GM21515 (cell line): ENCODE data around the gene TMEM129.
A peak's percentile ranks its signal among the peaks of the same experiment; 100 is the strongest.

Experiments
- ATAC-seq: cut with Tn5 transposase; IDR thresholded peaks from one replicate; pipeline ENCODE4 v1.9.1; 2021; ENCODE audit not compliant: unreplicated experiment

The TMEM129 gene

GRCh38 chr4:1758306-1759121, 37.4 kb upstream of the TMEM129 start:
- no peak for ATAC-seq

GRCh38 chr4:1757836-1758235, 36.7 kb upstream of the TMEM129 start:
- ATAC-seq: no peak

DNA sequence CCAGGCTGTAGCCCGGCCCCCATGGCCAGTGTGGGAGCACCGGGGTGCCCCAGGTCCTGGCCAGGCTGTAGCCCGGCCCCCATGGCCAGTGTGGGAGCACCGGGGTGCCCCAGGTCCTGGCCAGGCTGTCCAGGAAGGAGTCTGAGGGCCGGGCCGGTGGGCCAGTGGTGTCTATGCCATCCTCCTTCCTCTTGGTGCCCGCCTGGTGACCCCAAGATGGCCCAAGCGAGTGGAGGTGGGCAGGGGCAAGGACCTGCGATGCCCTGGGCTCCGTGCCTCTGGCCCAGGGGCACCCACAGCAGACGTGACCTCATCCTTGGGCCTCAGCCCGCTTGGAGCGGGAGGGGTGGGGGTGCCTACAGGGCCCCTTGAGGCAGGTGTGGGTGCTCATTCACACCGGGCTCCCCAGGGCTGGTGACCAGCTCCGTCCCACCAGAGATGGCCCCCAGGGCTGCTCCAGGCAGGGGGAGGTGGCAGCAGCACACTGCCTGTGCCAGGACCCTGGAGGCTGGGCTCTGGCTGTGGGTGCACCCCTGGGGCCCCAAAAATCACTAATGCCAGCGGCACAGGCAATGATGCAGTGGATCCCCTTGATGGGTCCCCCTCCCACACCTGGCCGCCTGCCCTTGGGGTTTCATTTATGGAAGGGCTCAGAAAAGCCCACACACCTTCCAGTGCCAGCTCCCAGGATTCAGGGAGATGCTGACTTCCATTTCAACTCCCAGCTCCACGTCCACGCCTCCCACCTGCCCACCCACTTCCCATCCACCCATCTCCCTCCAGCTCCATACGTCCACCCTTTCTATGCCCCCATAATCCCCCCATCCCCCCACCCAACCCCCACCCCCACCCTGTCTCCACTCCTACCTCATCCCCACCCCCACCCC, 36.0 kb upstream of the TMEM129 start:
- ATAC-seq: no peak

DNA sequence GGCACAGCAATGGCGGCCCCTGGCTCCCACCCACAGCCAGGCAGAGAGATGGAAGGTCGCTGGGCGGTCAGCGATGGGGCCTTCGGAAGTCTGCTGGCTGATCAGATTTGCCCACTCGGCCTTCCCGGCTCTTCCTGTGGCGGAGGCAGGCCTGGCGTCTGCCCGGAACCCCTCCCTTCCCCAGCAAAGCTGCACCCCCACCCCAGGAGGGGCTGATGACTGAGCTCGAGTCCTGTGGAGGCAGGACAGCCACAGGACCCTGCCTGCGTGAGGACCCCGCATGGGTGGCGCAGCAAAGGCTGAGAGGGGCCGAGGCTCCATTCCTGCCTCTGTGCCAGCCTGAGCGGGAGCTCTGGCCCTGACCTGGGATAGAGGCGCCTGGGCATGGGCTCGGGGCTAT, 35.0 kb upstream of the TMEM129 start:
- no peak for ATAC-seq

- ATAC-seq: no peak
These were observed 34.2 kb upstream of the TMEM129 start for GRCh38 chr4:1755297-1755696.

- ATAC-seq: no peak
These were observed 33.2 kb upstream of the TMEM129 start for GRCh38 chr4:1754336-1754735.

DNA sequence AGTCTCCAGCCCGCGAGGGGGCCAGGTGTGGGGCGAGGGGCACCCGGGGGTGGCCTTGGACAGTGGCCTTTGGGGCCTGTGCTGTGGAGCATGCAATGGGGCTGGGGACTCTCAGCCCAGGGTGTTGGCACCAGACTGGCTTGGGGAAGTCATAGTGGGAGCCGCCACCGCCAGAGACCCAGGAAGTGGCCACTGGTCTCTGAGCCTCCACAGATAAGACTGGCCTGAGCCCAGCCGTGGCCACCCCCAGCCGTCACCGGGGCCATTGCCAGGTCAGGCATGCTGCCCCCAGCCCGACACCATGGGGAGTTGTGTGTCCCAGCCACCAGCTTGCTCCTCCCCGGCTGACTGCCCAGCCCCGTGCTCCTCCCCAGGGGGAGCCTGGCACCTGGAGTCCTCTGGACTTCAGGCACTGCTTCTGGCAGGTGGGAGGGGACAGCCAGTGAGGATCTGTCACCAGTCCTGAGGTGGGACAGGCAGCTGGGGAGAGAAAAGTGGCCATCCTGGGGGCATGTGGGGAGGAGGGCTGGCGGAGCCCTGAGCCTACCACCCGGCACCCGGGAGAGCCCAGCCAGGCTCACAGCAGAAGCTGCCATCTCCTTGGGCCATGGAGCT, 32.7 kb upstream of the TMEM129 start:
- ATAC-seq: no peak

GRCh38 chr4:1753294-1753696, 32.2 kb upstream of the TMEM129 start:
- no peak for ATAC-seq

- no peak for ATAC-seq
These were observed 31.3 kb upstream of the TMEM129 start for GRCh38 chr4:1752284-1753041.

DNA sequence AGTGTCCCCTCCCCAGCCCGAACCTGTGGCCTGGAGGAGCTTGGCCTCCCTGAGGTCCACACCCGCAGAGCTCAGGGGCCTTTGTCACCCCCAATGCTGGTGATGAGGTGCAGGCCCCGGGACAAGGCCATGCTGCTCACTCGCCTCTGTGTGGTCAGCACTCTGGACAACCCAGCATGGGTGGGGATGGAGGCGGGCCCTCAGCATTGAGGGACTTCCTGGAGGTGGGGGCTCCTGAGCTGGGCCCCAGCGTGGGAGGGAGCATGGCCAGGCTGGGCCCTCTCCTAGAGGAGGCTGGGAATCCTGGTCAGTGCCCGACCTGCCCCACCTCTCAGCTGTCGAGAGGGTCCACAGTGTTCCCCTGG, 30.8 kb upstream of the TMEM129 start:
- ATAC-seq: no peak

DNA sequence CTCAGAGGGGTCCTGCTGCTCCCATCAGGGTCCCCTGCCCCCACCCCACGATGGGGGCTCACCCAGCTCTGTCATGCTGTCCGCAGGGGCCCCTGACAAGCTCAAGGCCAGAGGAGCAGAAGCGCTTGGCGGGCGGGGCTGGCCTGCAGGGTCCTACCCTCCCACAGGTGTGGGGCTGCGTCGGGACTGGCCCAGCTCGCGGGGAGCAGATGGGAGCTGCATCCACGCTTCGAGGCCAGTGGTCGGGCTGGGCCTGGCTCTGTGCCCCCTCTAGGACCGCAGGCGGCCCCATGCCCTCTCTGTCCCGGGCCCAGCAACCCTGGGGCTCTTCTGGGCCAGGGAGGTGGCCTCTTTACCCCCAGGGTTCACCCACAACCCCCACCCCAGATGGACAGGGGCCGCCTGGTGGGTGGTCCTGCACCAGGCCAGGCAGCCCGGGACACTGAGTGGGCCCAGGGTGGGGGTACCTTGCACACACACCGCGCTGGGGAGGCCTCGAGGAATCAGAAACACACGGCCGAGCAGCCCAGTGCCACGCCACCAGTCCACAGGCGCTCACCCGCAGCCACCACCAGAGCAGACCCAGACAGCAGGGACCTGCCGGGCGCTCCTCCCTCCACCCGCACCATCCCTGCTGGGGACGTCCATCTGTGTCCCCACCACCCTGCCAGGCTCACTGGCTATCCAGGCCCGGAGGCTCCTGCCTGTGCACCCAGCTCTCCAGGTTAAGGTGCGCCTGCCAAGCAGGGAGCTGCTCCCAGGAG, 30.2 kb upstream of the TMEM129 start:
- no peak for ATAC-seq

DNA sequence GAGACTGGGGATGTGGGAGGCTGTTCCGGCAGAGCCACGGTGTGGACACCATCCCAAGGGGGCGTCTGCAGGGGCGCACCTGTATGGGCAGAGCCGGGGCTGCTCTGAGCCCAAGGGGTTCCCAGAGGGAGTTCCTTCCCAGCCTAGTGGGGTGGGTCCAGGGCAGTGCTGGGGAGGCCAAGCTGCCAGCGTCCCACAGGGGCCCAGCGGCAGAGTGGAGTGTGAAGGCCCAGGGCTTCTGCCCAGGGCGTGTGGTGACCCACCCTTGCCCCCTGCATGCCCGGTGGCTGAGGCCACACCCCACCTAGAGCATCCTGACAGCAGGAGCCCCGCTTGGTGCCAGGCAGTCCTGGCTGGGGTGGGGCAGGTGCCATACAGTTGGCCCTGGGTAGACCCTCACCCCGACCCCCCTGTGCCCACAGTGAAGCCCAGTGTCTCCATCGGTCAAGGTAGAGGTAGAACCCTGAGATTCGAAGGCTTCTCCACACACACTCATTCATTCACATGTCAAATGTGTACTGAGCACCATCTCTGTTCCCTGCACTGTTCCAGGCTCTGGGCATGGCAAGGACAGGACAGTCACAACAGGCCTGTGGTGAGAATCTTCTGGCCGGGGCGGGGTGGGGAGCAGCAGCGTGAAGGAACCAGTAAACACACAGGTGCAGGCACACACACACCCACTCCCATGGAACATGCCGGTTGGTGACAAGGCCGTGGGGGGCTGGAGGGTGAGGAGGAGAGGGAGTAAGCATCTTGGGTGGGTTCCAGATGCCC, 29.4 kb upstream of the TMEM129 start:
- no peak for ATAC-seq

- ATAC-seq: no peak
These were observed 28.7 kb upstream of the TMEM129 start for GRCh38 chr4:1749826-1750225.

- no peak for ATAC-seq
These were observed 28.2 kb upstream of the TMEM129 start for GRCh38 chr4:1749370-1749769.

DNA sequence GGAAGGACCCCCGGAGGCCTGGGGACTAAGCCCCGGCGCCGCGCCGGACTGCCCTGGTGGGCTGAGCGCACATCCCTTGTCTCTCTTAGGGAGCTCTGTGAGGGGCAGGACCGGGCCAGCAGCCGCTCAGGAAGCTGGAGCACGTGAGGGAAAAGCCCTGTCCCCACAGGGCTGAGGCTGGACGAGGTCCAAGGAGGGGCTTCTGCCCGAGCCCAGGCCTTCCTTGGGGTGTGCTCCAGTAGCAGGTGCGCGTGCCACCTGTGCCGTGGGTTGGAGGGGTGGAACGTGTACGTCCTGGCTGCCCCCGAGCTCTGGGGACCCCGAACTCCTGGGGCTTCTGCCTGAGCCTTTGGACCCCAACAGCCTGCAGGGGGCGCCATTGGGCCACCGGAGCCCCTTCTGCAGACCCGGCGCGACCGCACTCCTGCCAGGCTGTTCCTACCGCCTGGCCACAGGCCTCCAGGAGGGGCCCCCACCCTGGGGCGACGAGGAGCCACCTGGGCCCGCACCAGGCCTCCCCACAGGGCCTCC, 27.4 kb upstream of the TMEM129 start:
- ATAC-seq: no peak

GRCh38 chr4:1747603-1747967, 26.5 kb upstream of the TMEM129 start:
- no peak for ATAC-seq

DNA sequence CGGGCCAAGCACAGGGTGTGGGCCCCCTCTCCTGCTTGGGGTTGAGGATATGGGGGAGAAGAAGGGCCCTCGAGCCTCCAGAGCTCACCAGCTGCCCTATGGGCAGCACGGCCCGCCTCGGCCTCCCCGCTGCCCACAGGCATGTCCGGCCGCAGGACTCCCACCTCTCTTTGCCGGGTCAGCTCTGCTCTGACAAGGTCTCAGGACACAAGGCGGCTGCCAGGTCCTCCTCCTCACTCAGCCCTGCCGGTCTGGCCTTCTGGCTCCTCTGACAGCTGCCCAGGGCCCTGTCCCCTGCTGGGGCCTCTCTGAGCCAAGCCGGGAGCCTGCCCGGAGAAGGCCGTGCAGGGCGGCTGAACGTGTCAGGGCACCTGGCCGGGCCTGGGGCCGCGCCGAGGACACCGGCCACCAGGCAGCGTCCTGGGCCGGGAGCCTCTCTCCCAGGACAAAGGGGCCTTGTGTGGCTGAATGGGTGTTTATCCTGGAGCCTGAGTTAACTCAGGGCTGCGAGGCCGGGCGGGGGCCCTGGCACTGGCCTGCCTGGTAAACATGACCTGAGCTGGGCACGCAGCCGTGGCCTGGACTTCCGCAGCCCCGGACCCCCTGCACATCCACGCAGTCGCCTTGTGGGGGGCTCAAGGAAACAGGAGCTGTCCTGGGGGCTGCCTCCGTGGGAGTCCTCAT, 25.9 kb upstream of the TMEM129 start:
- ATAC-seq: no peak

GRCh38 chr4:1746265-1746691, 25.2 kb upstream of the TMEM129 start:
- peak; percentile 50 for ATAC-seq

GRCh38 chr4:1745697-1746096, 24.6 kb upstream of the TMEM129 start:
- ATAC-seq: no peak
